GM21526 (cell line): ENCODE data around the gene BRD1.

Source experiments
- ATAC-seq: cut with Tn5 transposase; IDR thresholded peaks from one replicate; pipeline ENCODE4 v1.9.1; 2021; ENCODE audit warnings: moderate library complexity; ENCODE audit not compliant: unreplicated experiment, low FRiP score

The BRD1 gene

GRCh38 chr22:49827853-49828598 is at the start of gene BRD1:
Gene BRD1 (minus strand): TSS chr22:49827873. CDS start chr22:49824317, 3,556 bp downstream.
- ATAC-seq, result no peak

- no peak for ATAC-seq
These were observed 45.7 kb upstream of the BRD1 start for GRCh38 chr22:49873228-49873940.

GRCh38 chr22:49872347-49872746 is 44.7 kb upstream of the BRD1 start:
- no peak for ATAC-seq

- ATAC-seq, result no peak
These were observed 43.8 kb upstream of the BRD1 start for GRCh38 chr22:49871482-49871881.

GRCh38 chr22:49869845-49870712 is 42.4 kb upstream of the BRD1 start:
- no peak for ATAC-seq

- no peak for ATAC-seq
These were observed 41.6 kb upstream of the BRD1 start for GRCh38 chr22:49869086-49869830.

GRCh38 chr22:49867303-49868265 is 39.9 kb upstream of the BRD1 start:
- no peak for ATAC-seq

GRCh38 chr22:49866646-49867045 is 39.0 kb upstream of the BRD1 start:
- no peak for ATAC-seq

GRCh38 chr22:49866134-49866533 is 38.5 kb upstream of the BRD1 start:
- no peak for ATAC-seq

GRCh38 chr22:49865156-49865555 is 37.5 kb upstream of the BRD1 start:
- no peak for ATAC-seq

- ATAC-seq, result no peak
These were observed 36.3 kb upstream of the BRD1 start for GRCh38 chr22:49863931-49864330.

- ATAC-seq, result no peak
These were observed 34.8 kb upstream of the BRD1 start for GRCh38 chr22:49862496-49862776.

- no peak for ATAC-seq
These were observed 34.2 kb upstream of the BRD1 start for GRCh38 chr22:49861642-49862495.

GRCh38 chr22:49858827-49859226 is 31.2 kb upstream of the BRD1 start:
- no peak for ATAC-seq

GRCh38 chr22:49856766-49857618 is 29.3 kb upstream of the BRD1 start:
- no peak for ATAC-seq

GRCh38 chr22:49856343-49856742 is 28.7 kb upstream of the BRD1 start:
- ATAC-seq, result no peak

- ATAC-seq, result no peak
These were observed 27.7 kb upstream of the BRD1 start for GRCh38 chr22:49855251-49855911.
